ENCODE measurements around the gene COX4I1.
"Not testable (repeated sequence)": the region's sequence is repeated elsewhere in the genome, so short reads cannot be mapped to it uniquely, and the experiment has no call there.

COX4I1 gene

DNA sequence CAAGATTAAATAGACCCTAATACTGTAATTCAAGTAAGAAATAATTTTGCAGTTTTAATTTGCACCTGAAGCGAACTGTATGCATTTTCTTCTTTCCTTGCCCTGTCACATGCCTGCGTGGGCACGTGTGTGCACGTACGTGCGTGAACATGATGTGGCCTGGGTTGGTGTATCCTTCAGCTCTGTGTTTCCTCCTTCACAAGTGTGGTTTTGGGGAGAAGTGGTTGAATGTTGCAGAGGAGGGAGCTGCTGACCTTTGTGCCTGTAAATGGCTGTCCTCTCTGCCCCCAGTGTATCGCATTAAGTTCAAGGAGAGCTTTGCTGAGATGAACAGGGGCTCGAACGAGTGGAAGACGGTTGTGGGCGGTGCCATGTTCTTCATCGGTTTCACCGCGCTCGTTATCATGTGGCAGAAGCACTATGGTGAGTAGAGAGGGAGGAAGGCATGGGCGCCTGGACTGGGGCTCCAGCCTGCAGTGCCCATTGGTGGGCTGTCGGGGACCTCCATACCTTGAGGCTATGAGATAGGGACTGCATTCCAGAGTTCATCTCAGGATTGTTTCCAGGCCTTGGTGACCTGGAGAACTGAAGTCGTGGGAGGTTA is 6.0 kb downstream of the COX4I1 start:
- no peak for DNase-seq

DNA sequence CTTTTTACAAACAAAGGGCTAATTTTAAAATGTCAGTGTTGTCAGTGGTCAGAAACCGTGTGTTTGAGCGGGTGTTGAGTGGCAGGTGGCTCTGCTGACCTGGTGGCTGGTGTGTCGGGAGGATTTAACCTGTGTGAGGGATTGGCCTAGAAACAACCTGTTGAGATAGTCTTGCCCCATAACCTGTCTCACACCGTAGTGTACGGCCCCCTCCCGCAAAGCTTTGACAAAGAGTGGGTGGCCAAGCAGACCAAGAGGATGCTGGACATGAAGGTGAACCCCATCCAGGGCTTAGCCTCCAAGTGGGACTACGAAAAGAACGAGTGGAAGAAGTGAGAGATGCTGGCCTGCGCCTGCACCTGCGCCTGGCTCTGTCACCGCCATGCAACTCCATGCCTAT is 7.0 kb downstream of the COX4I1 start:
- no peak for DNase-seq

DNA sequence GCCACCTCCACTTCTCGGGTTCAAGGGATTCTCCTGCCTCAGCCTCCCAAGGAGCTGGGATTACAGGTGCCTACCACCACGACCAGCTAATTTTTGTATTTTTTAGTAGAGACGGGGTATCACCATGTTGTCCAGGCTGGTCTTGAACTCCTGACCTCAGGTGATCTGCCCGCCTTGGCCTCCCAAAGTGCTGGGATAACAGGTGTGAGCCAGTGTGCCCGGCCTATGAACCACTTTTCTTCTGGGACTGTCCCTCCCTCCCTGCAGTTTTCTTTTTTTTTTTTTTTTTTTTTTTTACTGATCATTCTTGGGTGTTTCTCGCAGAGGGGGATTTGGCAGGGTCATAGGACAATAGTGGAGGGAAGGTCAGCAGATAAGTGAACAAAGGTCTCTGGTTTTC is 7.8 kb downstream of the COX4I1 start:
- DNase-seq = not testable (repeated sequence)

DNA sequence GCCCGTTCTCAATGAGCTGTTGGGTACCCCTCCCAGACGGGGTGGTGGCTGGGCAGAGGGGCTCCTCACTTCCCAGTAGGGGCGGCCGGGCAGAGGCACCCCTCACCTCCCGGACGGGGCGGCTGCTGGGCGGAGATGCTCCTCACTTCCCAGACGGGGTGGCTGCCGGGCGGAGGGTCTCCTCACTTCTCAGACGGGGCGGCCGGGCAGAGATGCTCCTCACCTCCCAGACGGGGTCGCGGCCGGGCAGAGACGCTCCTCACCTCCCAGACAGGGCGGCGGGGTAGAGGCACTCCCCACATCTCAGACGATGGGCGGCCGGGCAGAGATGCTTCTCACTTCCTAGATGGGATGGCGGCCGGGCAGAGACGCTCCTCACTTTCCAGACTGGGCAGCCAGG is 8.6 kb downstream of the COX4I1 start:
- not testable (repeated sequence) for DNase-seq

DNA sequence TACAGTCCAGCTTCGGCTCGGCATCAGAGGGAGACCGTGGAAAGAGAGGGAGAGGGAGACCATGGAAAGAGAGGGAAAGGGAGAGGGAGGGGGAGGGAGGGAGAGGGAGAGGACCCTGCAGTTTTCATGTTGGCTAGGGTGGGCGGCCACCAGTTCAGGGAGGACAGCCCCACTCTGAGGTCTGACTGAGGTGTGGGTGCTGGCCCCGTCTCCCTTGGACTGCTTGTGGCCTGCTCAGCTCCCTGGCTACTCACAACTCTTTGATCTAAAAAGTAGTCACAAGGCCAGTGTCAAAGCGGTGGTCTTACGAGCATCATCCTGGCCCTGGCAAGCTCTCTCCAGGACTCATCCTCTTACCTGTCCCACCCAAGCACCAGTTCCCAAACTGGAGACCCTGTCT is 9.4 kb downstream of the COX4I1 start:
- DNase-seq = no peak

DNA sequence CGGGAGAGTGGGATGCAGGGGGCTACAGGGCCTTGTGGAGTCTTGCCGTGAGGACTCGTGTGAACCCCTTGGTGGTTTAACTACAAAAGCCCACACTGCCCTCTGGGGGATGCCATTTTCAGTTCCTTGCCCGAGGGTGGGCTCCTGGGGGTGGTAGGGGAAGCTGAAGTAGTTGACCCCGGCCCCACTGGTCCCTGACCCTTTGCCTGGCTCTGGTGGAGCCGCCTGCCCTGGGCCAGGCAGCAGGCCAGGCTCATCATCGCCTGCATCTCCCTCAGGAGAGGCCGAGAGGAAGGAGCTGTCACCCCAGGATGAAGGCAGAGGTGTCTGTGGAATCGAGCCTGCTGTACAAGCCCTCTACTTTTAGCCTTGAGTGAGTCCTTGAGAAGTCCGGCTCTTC is 10.2 kb downstream of the COX4I1 start:
- no peak for DNase-seq

DNA sequence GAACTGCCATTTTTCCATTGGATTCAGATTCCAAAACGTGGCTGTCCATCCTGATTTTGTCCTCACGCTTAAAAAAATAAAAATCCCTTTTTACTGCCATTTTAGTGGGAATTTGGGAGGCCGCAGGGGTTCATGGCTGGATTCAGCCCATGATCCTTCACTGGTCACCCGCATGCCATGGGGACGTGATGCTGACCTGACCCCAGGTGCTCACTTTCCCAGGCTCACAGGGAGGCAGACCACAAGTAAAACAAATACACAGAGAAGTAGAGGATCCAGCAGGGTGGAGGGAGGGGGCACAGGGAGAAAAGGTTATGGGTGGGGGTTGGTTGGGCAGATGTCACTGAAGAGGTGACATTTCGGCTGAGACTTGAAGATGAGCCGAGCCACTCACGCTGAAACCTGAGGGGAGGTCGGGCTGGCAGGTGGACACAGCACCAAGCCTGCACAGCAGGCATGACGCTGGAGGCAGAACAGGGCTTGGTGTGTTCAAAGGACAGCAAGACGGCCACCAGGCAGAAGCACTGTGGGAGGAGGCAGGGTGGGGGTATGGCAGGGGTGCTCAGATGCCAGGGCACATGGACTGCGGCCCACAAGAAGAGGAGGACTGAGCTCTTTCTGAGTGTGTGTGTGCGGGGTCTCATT is 10.7 kb downstream of the COX4I1 start:
- no peak for DNase-seq

DNA sequence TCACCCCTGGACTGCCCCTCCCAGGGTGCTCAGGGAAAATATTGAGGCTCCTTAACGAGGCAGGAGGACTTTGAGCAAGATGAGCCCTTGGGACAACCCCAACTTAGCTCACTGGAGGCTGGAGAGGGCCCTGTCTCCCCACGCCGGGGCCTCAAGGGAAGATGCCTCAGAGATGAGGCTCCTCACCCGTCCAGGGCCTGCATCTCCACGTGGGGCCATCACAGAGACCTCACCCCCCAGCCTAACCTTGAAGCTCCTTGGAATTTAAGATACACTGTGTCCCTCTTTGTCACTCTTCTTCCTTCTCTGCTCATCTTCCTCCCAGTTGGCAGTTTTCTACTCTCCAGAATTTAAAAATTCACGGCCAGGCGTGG is 11.2 kb downstream of the COX4I1 start:
- no peak for DNase-seq

DNA sequence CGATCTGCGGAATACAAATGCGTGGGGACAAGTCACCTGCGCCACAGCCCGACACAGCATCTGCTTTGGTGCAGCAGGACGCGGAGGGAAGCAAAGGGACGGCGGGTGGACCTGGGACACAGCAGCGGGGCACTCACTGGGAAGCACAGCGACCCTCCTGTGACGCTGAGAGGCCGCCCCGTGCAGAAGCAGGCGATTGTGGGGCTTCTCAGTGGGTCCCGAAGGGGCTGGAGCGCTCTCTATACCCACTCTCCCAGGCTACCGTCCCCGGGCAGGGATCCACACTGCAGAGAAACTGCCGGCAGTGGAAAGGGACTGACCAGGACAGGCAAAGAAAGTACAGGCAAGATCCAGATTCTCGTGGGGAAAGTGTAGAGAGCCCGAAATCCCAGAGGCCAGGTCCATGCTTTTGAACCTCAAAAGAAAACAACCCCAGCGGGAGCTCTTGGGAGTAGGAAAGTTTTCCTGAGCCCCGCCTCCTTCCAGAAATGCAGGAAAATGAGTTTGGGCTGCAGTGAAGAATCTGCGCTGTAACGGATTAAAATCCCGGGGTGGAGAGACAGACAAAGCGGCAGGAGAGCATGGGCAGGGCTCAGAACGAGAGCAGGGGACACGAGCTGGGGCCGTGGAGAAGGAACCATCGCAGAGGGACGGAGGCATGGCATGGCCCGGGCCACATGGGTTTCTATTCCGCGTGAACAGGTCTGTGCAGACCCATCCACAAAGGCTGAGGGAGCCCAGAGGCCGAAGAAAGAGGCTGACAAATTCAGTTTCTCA is 12.7 kb downstream of the COX4I1 start:
- DNase-seq = no peak

DNA sequence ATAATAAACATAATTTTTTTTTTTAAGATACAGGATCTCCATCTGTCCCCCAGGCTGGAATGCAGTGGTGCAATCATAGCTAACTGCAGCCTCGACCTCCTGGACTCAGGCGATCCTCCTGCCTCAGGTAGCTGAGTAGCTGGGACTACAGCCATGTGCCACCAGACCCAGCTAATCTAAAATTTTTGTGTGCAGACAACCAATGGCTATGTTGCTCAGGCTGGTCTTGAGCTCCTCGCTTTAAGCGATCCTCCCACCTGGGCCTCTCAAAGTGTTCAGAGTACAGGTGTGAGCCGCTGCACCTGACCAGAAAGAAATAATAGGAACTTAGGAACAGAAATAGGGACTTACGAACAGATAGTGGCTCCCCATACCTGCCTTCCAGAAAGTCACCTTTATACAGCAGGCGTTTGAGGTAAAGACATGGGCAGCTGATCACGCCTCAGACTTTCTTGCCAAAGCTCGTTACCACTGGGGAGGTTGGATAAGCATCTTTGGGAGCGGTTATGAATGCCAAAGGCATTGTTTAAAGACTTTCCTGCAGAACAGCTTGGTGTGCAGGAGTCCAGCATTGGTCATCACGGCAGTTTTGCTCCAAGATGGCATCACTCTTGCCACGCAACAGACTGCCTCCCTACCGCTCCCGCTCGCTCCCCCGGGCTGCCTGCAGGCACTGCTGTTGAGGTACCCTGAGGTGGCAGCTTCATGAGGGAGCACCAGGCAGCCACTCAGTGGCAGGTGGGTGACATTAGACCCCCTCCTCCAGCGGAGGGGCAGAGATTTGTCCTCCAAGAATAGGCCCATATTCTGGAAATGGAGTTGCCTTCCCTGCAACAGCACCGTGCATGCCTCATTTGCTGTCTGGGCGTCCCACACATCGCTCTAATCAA is 13.6 kb downstream of the COX4I1 start:
- DNase-seq = no peak

DNA sequence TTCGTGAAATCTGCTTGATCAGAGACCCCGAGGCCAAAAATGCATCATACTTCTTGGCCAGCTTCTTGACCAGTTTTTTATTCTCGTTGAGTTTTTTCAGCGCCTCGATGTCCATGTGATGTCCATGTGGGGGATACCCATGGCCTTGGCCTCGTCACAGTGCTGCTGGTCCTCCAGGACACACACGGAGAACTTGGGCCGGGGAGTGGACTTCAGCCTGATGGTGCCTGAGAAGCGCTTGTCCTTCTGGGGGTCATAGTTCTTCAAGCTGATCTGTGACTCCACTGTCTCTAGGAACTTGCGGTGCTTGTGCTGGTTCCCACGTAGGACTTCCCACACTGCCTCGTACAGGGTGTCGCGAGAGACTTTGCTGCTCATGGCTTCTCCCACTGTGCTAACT is 16.7 kb downstream of the COX4I1 start:
- no peak for DNase-seq

DNA sequence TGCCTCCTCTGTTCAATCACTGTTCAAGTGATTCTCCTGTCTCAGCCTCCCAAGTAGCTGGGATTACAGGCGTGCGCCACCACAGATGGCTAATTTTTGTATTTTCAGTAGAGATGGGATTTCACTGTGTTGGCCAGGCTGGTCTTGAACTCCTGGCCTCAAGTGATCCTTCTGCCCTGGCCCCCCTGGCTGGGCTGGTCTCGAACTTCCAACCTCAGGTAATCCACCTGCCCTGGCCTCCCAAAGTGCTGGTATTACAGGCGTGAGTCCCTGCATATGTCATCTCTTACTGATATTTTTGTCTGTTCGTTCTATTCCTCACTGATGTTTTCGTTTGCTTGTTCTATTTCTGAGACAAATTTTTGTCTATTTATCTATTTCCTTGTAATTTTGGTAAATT is 17.7 kb downstream of the COX4I1 start:
- DNase-seq = not testable (repeated sequence)

DNA sequence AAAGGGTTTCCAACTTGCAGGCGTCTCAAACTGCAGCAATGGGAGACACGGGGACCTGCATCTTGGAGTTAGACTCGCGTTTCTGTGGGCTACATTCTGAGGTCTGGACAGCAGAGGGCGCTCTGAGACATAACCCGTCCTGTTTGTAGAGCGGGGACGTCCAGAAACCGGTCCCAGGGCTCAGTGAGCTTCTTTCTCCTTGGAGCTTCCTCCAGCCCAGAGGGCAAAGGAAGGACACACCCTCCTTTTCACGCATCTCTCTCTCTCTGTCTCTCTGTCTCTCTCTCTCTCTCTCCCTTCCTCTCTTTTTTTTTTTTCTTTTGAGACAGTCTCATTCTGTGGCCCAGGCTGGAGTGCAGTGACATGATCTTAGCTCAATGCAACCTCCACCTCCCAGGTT is 19.8 kb downstream of the COX4I1 start:
- peak; percentile 81 for DNase-seq

DNA sequence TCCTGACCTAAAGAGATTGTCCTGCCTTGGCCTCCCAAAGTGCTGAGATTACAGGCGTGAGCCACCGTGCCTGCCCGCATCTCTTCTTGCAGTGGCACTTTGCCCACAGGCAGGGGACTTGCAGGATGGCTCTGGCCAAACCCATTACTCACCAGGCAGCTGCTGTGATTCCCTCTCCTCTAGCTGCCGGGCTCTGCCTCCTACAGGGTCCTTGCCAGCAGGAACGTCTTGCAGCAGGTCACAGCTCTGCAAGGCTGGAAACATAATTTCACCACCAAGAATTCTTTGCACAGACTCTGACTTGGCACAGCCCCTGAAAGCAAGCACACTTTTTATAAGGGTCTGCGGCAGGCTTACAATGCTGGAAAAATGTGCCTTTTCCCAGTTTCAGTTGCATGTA is 20.3 kb downstream of the COX4I1 start:
- DNase-seq = no peak

DNA sequence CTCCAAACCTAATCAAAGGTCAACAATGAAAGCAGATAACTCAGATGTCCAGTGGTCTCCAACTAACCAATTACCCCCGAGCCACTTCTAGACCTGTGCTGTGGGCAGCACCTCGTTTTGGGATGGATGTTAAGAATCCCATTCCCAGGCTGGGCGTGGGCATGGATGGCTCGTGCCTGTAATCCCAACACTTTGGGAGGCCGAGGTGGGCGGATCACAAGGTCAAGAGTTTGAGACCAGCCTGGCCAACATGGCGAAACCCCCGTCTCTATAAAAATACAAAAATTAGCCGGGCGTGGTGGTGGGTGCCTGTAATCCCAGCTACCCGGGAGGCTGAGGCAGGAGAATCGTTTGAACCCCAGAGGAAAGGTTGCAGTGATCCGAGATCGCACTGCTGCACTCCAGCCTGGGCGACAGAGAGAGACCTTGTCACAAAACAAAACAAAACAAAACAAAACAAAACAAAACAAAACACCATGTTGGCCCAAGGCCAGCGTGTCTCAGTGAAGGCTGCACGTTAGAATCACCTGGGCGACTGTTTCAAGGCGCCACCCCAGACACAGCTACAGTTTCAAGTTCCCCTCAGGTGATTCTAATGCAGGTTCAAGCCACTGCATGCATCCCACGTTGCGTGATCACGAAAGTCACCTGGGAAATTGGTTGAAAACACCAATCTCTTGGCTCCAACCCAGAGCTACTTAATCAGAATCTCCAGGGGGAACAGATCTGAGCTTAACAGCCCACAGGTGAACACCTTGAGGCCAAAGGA is 21.3 kb downstream of the COX4I1 start:
- no peak for DNase-seq

DNA sequence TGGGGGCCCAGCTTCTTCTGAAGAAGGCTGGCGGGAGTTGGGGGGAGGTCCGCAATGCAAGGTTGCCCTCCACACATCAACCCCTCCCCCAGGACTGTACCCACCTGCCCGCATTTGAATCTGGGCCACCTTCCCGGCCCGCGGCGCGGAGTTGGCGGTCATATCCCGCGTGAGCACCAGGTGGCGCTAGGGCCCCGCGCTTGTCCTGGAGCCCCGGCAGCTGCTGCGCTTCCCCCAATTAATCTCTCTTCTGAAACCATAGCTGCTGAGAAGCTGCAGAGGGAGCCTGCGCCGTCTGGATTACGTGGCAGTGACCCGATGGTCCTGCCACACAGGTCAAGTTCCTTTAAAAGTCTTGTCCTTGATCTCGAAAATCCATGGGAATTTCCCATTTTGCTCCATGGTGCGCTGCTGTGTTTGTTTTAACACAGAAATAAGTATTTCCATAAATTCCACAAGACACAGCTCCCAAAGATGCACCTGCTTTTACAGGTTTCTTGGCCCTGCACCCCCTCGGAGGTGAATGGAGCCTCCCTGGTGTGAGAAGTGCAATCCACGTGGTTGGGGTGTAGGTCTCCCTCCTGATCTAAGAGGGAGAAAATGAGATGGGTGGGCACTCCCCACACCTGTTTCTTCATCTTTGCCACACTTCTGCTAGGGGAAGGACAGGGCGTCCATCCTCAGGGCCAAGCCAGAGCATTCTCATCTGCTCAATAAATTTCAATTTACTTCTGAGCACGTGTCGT is 22.1 kb downstream of the COX4I1 start:
- DNase-seq = peak; percentile 40

DNA sequence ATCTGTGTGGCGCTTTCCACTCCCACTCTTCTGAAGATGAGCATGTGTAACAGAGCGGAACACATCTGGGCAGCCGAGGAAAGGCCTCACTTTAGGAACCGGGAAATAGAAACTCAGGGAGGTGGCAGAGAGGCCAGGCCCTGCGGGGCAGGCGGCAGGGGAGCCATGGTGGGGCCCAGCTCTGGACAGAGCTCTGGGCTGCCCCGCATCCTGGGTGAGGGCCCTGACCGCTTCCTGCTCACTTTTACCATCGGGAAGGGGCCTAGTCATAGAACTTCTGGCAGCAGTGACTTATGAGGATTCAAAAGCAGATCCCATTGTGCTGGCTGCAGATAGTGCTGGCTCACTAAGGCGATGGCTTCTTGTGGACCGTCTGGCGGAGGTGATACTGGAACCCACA is 22.6 kb downstream of the COX4I1 start:
- DNase-seq = no peak

DNA sequence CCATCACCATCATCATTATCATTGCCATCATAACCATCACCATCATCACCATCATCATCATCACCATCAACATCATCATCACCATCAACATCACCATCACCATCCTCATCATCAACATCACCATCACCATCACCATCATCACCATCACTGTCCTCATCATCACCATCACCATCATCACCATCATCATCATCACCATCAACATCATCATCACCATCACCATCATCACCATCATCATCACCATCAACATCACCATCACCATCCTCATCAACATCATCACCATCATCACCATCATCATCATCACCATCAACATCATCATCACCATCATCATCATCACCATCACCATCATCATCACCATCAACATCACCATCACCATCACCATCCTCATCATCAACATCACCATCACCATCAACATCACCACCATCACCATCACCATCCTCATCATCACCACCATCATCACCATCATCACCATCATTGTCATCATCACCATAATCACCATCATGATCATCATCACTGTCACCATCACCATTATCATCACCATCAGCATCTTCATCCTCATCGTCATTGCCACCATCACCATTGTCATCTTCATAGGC is 23.9 kb downstream of the COX4I1 start:
- DNase-seq = no peak

DNA sequence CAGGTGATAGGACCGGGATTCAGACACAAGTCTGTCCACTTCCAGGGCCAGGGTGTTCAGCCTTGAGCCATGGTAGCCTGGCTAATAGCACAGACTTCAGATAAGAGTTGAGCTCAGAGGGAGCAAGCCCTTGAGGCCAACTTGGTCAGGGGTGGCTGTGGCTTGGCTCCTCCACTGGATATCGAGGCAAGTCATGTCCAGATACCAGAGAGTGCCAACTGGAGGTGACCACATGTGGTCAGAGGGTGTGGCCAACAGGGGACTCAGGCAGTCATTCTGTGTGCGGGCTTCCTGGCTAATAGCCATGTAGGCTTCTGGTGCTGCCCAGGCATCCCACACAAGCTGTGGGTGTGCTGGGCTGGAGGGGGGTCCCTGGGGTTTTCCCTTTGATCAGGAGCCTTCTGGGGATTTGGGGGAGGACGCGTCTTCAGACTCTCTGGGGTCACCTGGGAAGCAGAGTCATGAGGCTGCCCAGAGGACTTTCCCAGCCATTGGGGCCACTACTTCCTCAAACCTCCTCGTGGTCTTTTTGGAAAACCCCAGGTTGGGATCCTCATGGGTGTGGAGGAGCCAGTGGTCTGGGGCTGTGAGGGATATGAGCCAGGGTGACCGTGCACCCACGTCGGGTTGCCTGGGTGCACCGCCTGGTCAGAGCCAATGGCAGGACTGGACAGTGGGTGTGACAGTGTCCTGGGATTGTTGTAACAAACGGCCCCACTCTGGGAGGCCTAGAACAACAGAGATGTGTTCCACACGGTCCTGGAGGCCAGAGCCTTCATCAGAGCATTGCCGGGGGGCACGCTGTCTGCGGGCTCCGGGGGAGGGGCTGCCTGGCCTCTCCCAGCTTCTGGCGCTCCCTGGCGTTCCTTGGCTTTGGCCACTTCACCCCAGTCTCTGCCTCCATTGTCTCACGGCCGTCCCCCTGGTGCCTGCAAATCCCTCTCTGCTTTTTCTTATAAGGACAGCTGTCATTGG is 25.0 kb downstream of the COX4I1 start:
- no peak for DNase-seq

DNA sequence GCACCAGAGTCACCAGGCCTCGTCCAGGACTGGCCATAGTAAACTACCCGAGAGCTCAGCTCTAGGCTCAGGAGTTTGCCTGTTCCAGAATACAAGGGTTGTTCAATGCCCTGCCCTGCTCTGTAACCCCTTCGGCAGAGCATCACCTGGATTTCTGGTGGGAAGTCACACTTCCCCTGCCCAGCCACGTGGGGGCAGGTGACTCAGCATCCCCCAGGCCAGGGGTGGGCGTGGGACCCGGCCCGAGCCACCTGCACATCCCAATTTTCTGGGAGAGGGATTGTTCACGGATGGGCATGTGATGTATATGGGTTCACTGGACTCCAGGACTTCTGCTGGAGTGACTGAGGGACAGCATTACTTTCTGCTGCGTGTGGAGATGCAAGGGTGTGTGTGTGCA is 25.8 kb downstream of the COX4I1 start:
- DNase-seq = no peak
